ENCODE measurements around the gene TGFB3. TPM values are rescaled to one million over a fixed set of nuclear protein-coding genes. Genes with fewer than 3 reads are reported as not detected.
A peak's percentile ranks its signal among the peaks of the same experiment; 100 is the strongest.

TGFB3 gene
- total and polyA plus RNA-seq, 9 of the 15 experiments (the other 6 are each of a cell fraction or from before 2014, with no cell fraction given): 0.39 to 2.0 (median 1.0) TPM

GRCh38 chr14:75934998-75935628 is 46.7 kb downstream of the TGFB3 start (continued):
- TF ChIP-seq THRA (IDR thresholded peaks at IDR 0.05) (no peak), FOXJ2 (tag; IDR thresholded peaks at IDR 0.05) (no peak), TEAD4 (IDR thresholded peaks at IDR 0.05; ENCODE audit: low read length) (0 out of 2 replicates have a peak, but pooled peaks have one; percentile 34), TEAD4 (CRISPR knock-in tag; IDR thresholded peaks at IDR 0.05; ENCODE audit: borderline replicate concordance) (no peak), CBFA2T3 (IDR thresholded peaks at IDR 0.05) (peak; percentile 82), ARID1B (IDR thresholded peaks at IDR 0.05) (peak; percentile 87), ZEB2 (IDR thresholded peaks at IDR 0.05) (no peak), MEIS2 (IDR thresholded peaks at IDR 0.05; ENCODE audit: partially characterized antibody) (peak; percentile 52), MTA3 (IDR thresholded peaks at IDR 0.05; ENCODE audit: borderline replicate concordance) (no peak), LEF1 (IDR thresholded peaks at IDR 0.05) (peak; percentile 80), CTBP1 (IDR thresholded peaks at IDR 0.05; ENCODE audit: borderline replicate concordance) (no peak), FOXK2 (conservative IDR thresholded peaks at IDR 0.05 in 1 of 2, IDR thresholded peaks at IDR 0.05 in 1 of 2; ENCODE audit: low read depth in 2 of 2) (peak; percentile 43 to 48; a peak in 2 of 4 replicates), ZNF57 (CRISPR knock-in tag; IDR thresholded peaks at IDR 0.05) (no peak), XRCC4 (IDR thresholded peaks at IDR 0.05; ENCODE audit: extremely low read depth, insufficient read depth, insufficient read length) (no peak), NCOR1 (IDR thresholded peaks at IDR 0.05) (peak; percentile 58; the same call in 1 of the 2 replicates), C11orf30 (IDR thresholded peaks at IDR 0.05; ENCODE audit: low read depth) (peak; percentile 37), ZNF324 (CRISPR knock-in tag; IDR thresholded peaks at IDR 0.05) (no peak), SMARCA5 (IDR thresholded peaks at IDR 0.05) (no peak), RBBP5 (IDR thresholded peaks at IDR 0.05; ENCODE audit: borderline replicate concordance, insufficient read depth, low read length, poor library complexity, severe bottlenecking) (peak; percentile 41), BMI1 (IDR thresholded peaks at IDR 0.05; ENCODE audit: low read length) (no peak), ZNF197 (CRISPR knock-in tag; IDR thresholded peaks at IDR 0.05; ENCODE audit: low read depth) (no peak), ZNF212 (CRISPR knock-in tag; IDR thresholded peaks at IDR 0.05) (no peak), DPF2 (IDR thresholded peaks at IDR 0.05) (peak; percentile 58), NR2C1 (IDR thresholded peaks at IDR 0.05) (0 out of 2 replicates have a peak, but pooled peaks have one; percentile 20), NR2C1 (tag; IDR thresholded peaks at IDR 0.05) (no peak), HDAC1 (IDR thresholded peaks at IDR 0.05) (peak in 1 of 2 experiments; percentile 49; a peak in 1 of 4 replicates), ZNF316 (IDR thresholded peaks at IDR 0.05) (peak; percentile 58)

Measured in K562 (cell line).